HAP-1 (cell line): ENCODE measurements around the gene BMP2K.
"Not testable (repeated sequence)": the region's sequence is repeated elsewhere in the genome, so short reads cannot be mapped to it uniquely, and the experiment has no call there.

Source experiments
- DNase-seq, 2 experiments: peaks; one replicate each; pipeline ENCODE4 v3.0.0-alpha.2; 2016 to 2020; ENCODE audit warnings: low spot score in 2 of 2
- H3K27me3 ChIP-seq: fragments of 250-450 bp; sonication (Bioruptor Pico); 2 replicates; pipeline ENCODE4 v1.5.1; 2020; ENCODE audit warnings: low read depth, mild to moderate bottlenecking, moderate library complexity
- H3K36me3 ChIP-seq: fragments of 250-450 bp; sonication (Bioruptor Pico); replicated peaks from 2 replicates; pipeline ENCODE4 v1.5.1; 2020; ENCODE audit warnings: mild to moderate bottlenecking
- H3K4me1 ChIP-seq: fragments of 250-450 bp; sonication (Bioruptor Pico); 2 replicates; pipeline ENCODE4 v1.5.1; 2020; ENCODE audit warnings: mild to moderate bottlenecking
- H3K4me3 ChIP-seq: fragments of 250-450 bp; sonication (Bioruptor Pico); 2 replicates; pipeline ENCODE4 v1.5.1; 2020; ENCODE audit warnings: mild to moderate bottlenecking, moderate library complexity
- H3K9me3 ChIP-seq: fragments of 250-450 bp; sonication (Bioruptor Pico); 2 replicates; pipeline ENCODE4 v1.5.1; 2020; ENCODE audit warnings: mild to moderate bottlenecking, moderate library complexity
- in situ Hi-C: fragments of 300-500 bp; cut with MboI; formaldehyde crosslinking; loops from 3 replicates; pipeline ENCODE4 v1.14.3; 2020; ENCODE audit warnings: low sequenced_read_pairs, inconsistent platforms, mixed read lengths

BMP2K gene

GRCh38 chr4:78876568-78877320 lies 100.6 kb downstream of the BMP2K start:
- DNase-seq = peak; percentile 36 to 96
- no peak overlapping the region for H3K4me3 ChIP-seq
- peaks cover 7% of the 10 kb centered on the region; the same call in 1 of the 2 replicates for H3K36me3 ChIP-seq
- H3K4me1 ChIP-seq = peaks cover 8% of the 10 kb centered on the region
- no peaks in the 10 kb centered on the region for H3K9me3 ChIP-seq
- in situ Hi-C loops = no loop called here
- no peaks in the 10 kb centered on the region for H3K27me3 ChIP-seq

GRCh38 chr4:78878031-78878430 lies 101.9 kb downstream of the BMP2K start:
- H3K4me3 ChIP-seq = no peak overlapping the region
- H3K9me3 ChIP-seq = no peaks in the 10 kb centered on the region
- H3K27me3 ChIP-seq = no peaks in the 10 kb centered on the region
- no peak for DNase-seq
- in situ Hi-C loops = no loop called here
- H3K36me3 ChIP-seq = no peaks in the 10 kb centered on the region; the same call in 1 of the 2 replicates
- peaks cover 8% of the 10 kb centered on the region for H3K4me1 ChIP-seq

GRCh38 chr4:78880874-78881492 lies 104.8 kb downstream of the BMP2K start:
- H3K4me1 ChIP-seq = peaks cover 4% of the 10 kb centered on the region
- in situ Hi-C loops = no loop called here
- H3K4me3 ChIP-seq = no peak overlapping the region
- H3K9me3 ChIP-seq = no peaks in the 10 kb centered on the region
- H3K27me3 ChIP-seq = no peaks in the 10 kb centered on the region
- H3K36me3 ChIP-seq = no peaks in the 10 kb centered on the region
- no peak for DNase-seq

GRCh38 chr4:78885598-78885997 lies 109.4 kb downstream of the BMP2K start:
- Histone ChIP-seq H3K36me3 (no peaks in the 10 kb centered on the region), H3K4me3 (no peak overlapping the region), H3K27me3 (no peaks in the 10 kb centered on the region), H3K4me1 (no peaks in the 10 kb centered on the region), H3K9me3 (no peaks in the 10 kb centered on the region)
- in situ Hi-C loops = no loop called here
- DNase-seq = no peak

GRCh38 chr4:78889955-78890354 lies 113.8 kb downstream of the BMP2K start:
- no peaks in the 10 kb centered on the region for H3K27me3 ChIP-seq
- no peaks in the 10 kb centered on the region for H3K4me1 ChIP-seq
- no peaks in the 10 kb centered on the region for H3K9me3 ChIP-seq
- DNase-seq = no peak
- in situ Hi-C loops = no loop called here
- H3K36me3 ChIP-seq = 0 out of 2 replicates have a peak, but pooled peaks cover 3% of the 10 kb centered on the region
- H3K4me3 ChIP-seq = no peak overlapping the region

GRCh38 chr4:78899302-78899701 lies 123.2 kb downstream of the BMP2K start:
- Histone ChIP-seq H3K36me3 (no peaks in the 10 kb centered on the region), H3K9me3 (no peaks in the 10 kb centered on the region), H3K27me3 (no peaks in the 10 kb centered on the region), H3K4me1 (0 out of 2 replicates have a peak, but pooled peaks cover 5% of the 10 kb centered on the region), H3K4me3 (no peak overlapping the region)
- no peak for DNase-seq
- in situ Hi-C loops = no loop called here

- H3K27me3 ChIP-seq = no peaks in the 10 kb centered on the region
- H3K4me3 ChIP-seq = no peak overlapping the region
- no peaks in the 10 kb centered on the region for H3K36me3 ChIP-seq
- H3K9me3 ChIP-seq = no peaks in the 10 kb centered on the region
- 0 out of 2 replicates have a peak, but pooled peaks cover 5% of the 10 kb centered on the region for H3K4me1 ChIP-seq
- in situ Hi-C loops = no loop called here
- DNase-seq = no peak
These were observed 125.7 kb downstream of the BMP2K start for GRCh38 chr4:78901882-78902281.

DNA sequence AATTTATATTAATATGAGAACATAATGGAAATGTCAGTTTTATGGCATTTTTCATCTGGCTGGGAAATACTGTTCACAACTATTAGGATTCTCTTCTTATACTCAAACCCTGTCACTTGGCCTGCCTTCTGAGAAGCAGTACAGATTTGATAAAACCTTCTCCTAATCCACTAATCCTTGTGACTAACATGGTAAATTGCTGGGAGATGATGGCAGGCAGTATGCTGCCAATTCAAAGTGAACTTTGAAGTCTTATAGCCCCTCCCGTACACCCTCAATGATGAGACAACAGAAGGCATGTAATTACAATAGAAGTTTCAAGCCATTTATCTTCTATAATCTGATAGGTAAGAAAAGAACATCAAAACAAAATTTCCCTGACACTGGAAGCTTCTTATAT lies 126.1 kb downstream of the BMP2K start:
- DNase-seq = no peak
- Histone ChIP-seq H3K9me3 (no peaks in the 10 kb centered on the region), H3K4me1 (0 out of 2 replicates have a peak, but pooled peaks cover 5% of the 10 kb centered on the region), H3K4me3 (no peak overlapping the region), H3K36me3 (no peaks in the 10 kb centered on the region), H3K27me3 (no peaks in the 10 kb centered on the region)
- in situ Hi-C loops = no loop called here

DNA sequence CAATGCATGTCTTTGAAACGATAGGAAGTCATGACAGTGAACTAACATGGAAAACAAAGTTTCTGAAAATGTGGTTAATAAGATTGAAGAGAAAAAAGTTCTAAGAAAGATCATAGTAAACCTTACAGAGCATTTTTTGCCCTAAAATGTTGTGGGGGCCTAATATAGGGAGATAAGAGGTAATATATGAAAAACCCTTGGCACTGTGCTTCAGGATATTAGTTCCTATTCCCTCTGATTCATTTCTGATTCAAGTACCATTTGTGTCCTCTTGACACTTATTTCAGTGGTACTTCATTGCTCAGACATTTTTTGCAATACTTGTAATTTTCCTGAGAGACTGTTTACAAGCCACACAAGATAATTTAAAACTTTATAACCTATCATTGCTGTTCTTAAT lies 128.0 kb downstream of the BMP2K start:
- H3K4me1 ChIP-seq = 0 out of 2 replicates have a peak, but pooled peaks cover 5% of the 10 kb centered on the region
- no peak for DNase-seq
- in situ Hi-C loops = no loop called here
- H3K36me3 ChIP-seq = no peaks in the 10 kb centered on the region
- H3K9me3 ChIP-seq = no peaks in the 10 kb centered on the region
- H3K27me3 ChIP-seq = no peaks in the 10 kb centered on the region
- no peak overlapping the region for H3K4me3 ChIP-seq

DNA sequence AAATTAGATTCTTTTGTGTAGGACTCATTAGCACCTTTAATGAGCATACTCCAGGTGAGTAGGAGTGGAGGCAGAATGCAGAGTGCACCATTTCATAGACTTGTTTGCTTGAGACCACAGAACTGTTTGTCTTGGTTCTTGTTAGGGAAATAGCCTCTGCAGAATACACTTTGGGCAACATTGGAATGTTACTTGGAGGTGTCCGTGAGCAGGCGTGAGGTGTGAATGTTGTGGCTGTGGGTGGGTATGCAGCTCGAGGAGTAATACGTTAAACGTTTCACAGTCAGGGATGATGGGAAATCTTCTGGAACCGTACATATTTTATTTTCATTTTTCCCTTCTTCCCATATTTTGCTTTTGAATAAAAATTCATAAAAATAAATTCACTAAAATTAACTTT lies 131.5 kb downstream of the BMP2K start:
- no peak for DNase-seq
- in situ Hi-C loops = no loop called here
- Histone ChIP-seq H3K9me3 (no peaks in the 10 kb centered on the region), H3K4me3 (no peak overlapping the region), H3K4me1 (0 out of 2 replicates have a peak, but pooled peaks cover 5% of the 10 kb centered on the region), H3K27me3 (no peaks in the 10 kb centered on the region), H3K36me3 (no peaks in the 10 kb centered on the region)

- H3K36me3 ChIP-seq, H3K4me1 ChIP-seq, H3K4me3 ChIP-seq, in situ Hi-C loops, DNase-seq, H3K9me3 ChIP-seq, H3K27me3 ChIP-seq: not testable (repeated sequence)
These were observed 132.8 kb downstream of the BMP2K start for GRCh38 chr4:78908974-78909373.

GRCh38 chr4:78910612-78911011 lies 134.5 kb downstream of the BMP2K start:
- no peak for DNase-seq
- in situ Hi-C loops = no loop called here
- Histone ChIP-seq H3K4me1 (peaks cover 2% of the 10 kb centered on the region; the same call in 1 of the 2 replicates), H3K9me3 (no peaks in the 10 kb centered on the region), H3K4me3 (no peak overlapping the region), H3K36me3 (no peaks in the 10 kb centered on the region; the same call in 1 of the 2 replicates), H3K27me3 (no peaks in the 10 kb centered on the region)

- in situ Hi-C loops = no loop called here
- DNase-seq = no peak
- Histone ChIP-seq H3K36me3 (peaks cover 8% of the 10 kb centered on the region), H3K27me3 (no peaks in the 10 kb centered on the region), H3K4me3 (no peak overlapping the region), H3K9me3 (no peaks in the 10 kb centered on the region), H3K4me1 (peaks cover 9% of the 10 kb centered on the region)
These were observed 146.1 kb downstream of the BMP2K start for GRCh38 chr4:78922207-78922606.
